ENCODE results near the gene C9orf43.

DNA sequence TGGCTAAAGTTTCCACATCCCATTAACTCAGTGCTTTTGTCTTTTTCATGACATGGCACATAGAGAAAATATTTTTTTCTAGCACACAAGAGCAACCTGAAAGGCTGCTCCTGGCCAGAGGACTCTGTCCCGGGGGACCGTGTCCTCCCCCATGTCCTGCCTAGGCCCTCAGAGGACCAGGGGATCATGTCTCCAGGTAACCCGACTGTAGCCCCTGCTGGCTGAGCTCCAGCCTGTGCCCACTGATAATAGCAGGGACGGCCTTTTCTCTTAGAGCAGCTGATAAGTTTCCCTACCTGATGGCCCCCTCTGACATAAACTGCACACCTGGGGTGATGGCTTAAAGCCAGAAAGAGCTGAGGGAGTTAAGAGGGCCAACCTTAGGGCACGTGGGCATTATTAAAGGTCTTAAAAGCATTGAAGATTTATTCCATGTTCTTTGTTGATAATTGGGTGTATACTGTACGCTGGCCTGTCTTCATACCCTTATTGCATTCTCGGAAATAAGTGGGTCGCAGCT, 39.7 kb upstream of the C9orf43 start:
- TF ChIP-seq, protein P1, sequence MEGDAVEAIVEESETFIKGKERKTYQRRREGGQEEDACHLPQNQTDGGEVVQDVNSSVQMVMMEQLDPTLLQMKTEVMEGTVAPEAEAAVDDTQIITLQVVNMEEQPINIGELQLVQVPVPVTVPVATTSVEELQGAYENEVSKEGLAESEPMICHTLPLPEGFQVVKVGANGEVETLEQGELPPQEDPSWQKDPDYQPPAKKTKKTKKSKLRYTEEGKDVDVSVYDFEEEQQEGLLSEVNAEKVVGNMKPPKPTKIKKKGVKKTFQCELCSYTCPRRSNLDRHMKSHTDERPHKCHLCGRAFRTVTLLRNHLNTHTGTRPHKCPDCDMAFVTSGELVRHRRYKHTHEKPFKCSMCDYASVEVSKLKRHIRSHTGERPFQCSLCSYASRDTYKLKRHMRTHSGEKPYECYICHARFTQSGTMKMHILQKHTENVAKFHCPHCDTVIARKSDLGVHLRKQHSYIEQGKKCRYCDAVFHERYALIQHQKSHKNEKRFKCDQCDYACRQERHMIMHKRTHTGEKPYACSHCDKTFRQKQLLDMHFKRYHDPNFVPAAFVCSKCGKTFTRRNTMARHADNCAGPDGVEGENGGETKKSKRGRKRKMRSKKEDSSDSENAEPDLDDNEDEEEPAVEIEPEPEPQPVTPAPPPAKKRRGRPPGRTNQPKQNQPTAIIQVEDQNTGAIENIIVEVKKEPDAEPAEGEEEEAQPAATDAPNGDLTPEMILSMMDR (IDR thresholded peaks at IDR 0.05) = no peak
- no peak for TF ChIP-seq EZH2 (IDR thresholded peaks at IDR 0.05)
